ENCODE measurements around the gene COX4I2.

- no peak for TF ChIP-seq EZH2phosphoT487 (IDR thresholded peaks at IDR 0.05; ENCODE audit: low read length)
- no peak for TF ChIP-seq CTCF (IDR thresholded peaks at IDR 0.05; ENCODE audit: low read length)
- TF ChIP-seq EZH2 (optimal IDR thresholded peaks at IDR 0.05; ENCODE audit: low read depth, low read length), result no peak
These were observed 37.4 kb downstream of the COX4I2 start for GRCh38 chr20:31674895-31675827.

Data from MM.1S (cell line).